Measurements from ENCODE around the gene SLC35F3. TPM values are rescaled to one million over a fixed set of nuclear protein-coding genes. Genes with fewer than 3 reads are reported as not detected.

SLC35F3 gene
- total RNA-seq, 1 experiment from 2014 or later: 22.7 TPM

DNA sequence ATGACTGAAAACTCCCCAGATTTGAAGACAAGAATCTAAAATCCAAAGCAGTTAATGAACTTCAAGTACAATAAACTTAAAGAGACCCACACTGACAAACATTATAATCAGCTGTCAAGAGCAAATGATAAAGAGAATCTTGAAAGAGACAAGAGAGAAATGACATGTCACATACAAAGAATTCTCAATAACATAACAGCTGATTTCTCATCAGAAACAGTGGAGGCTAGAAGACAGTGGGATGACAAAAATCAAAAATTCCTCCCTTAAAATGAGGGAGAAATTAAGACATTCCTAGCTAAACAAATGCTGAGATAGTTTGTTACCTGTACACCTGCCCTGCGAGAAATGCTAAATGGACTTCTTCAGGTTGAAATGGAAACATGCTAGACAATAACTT lies 432.8 kb downstream of the SLC35F3 start:
- no peaks in the 10 kb centered on the region for H3K27me3 ChIP-seq (replicated peaks; ENCODE audit: insufficient read depth, low read depth, low read length, poor library complexity)
- H3K27ac ChIP-seq (ENCODE audit: low read depth, low read length, poor library complexity, severe bottlenecking): no peak overlapping the region
- no peaks in the 10 kb centered on the region for H3K4me1 ChIP-seq (ENCODE audit: insufficient read depth, low read length, poor library complexity, severe bottlenecking)
- ChIA-PET POLR2A (ENCODE audit: low non-redundant PET) (no interaction called here), CTCF (no interaction called here)
- H3K9me3 ChIP-seq (ENCODE audit: low read depth, low read length, poor library complexity, severe bottlenecking): peaks cover 44% of the 10 kb centered on the region
- TF ChIP-seq, protein P1, sequence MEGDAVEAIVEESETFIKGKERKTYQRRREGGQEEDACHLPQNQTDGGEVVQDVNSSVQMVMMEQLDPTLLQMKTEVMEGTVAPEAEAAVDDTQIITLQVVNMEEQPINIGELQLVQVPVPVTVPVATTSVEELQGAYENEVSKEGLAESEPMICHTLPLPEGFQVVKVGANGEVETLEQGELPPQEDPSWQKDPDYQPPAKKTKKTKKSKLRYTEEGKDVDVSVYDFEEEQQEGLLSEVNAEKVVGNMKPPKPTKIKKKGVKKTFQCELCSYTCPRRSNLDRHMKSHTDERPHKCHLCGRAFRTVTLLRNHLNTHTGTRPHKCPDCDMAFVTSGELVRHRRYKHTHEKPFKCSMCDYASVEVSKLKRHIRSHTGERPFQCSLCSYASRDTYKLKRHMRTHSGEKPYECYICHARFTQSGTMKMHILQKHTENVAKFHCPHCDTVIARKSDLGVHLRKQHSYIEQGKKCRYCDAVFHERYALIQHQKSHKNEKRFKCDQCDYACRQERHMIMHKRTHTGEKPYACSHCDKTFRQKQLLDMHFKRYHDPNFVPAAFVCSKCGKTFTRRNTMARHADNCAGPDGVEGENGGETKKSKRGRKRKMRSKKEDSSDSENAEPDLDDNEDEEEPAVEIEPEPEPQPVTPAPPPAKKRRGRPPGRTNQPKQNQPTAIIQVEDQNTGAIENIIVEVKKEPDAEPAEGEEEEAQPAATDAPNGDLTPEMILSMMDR (conservative IDR thresholded peaks at IDR 0.05; ENCODE audit: low read depth, low read length): no peak
- H3K4me3 ChIP-seq (ENCODE audit: low read depth, low read length, poor library complexity, severe bottlenecking): no peak overlapping the region
- BruUV-seq (replicated peaks): no TSS peak
- no peaks in the 10 kb centered on the region for H3K36me3 ChIP-seq (ENCODE audit: insufficient read depth, low read length, poor library complexity, severe bottlenecking)
- intact Hi-C loops (cut with micrococcal nuclease; ENCODE audit: unreplicated experiment): no loop called here
- DNase-seq (ENCODE audit: low spot score): no peak

GRCh38 chr1:234340528-234340927 lies 436.1 kb downstream of the SLC35F3 start:
- POLR2A ChIA-PET (ENCODE audit: low non-redundant PET): no interaction called here
- BruUV-seq (replicated peaks): no TSS peak
- H3K36me3 ChIP-seq (ENCODE audit: insufficient read depth, low read length, poor library complexity, severe bottlenecking): no peaks in the 10 kb centered on the region
- no peak for DNase-seq (ENCODE audit: low spot score)
- no peaks in the 10 kb centered on the region for H3K4me1 ChIP-seq (ENCODE audit: insufficient read depth, low read length, poor library complexity, severe bottlenecking)
- no peak overlapping the region for H3K4me3 ChIP-seq (ENCODE audit: low read depth, low read length, poor library complexity, severe bottlenecking)
- H3K27ac ChIP-seq (ENCODE audit: low read depth, low read length, poor library complexity, severe bottlenecking): no peak overlapping the region
- intact Hi-C loops (cut with micrococcal nuclease; ENCODE audit: unreplicated experiment): no loop called here
- peaks cover 41% of the 10 kb centered on the region for H3K9me3 ChIP-seq (ENCODE audit: low read depth, low read length, poor library complexity, severe bottlenecking)
- H3K27me3 ChIP-seq (replicated peaks; ENCODE audit: insufficient read depth, low read depth, low read length, poor library complexity): no peaks in the 10 kb centered on the region
- TF ChIP-seq, protein P1 (conservative IDR thresholded peaks at IDR 0.05; ENCODE audit: low read depth, low read length): no peak
- no peak for TF ChIP-seq EZH2 (IDR thresholded peaks at IDR 0.05; ENCODE audit: borderline replicate concordance, low read depth, low read length, poor library complexity, severe bottlenecking)
- CTCF ChIA-PET: no interaction called here

GRCh38 chr1:234342774-234343173 lies 438.3 kb downstream of the SLC35F3 start:
- no peak overlapping the region for H3K27ac ChIP-seq (ENCODE audit: low read depth, low read length, poor library complexity, severe bottlenecking)
- BruUV-seq (replicated peaks): no TSS peak
- no peaks in the 10 kb centered on the region for H3K4me1 ChIP-seq (ENCODE audit: insufficient read depth, low read length, poor library complexity, severe bottlenecking)
- no peak for DNase-seq (ENCODE audit: low spot score)
- ChIA-PET POLR2A (ENCODE audit: low non-redundant PET) (no interaction called here), CTCF (no interaction called here)
- TF ChIP-seq, protein P1 (conservative IDR thresholded peaks at IDR 0.05; ENCODE audit: low read depth, low read length): no peak
- no peak for TF ChIP-seq EZH2 (IDR thresholded peaks at IDR 0.05; ENCODE audit: borderline replicate concordance, low read depth, low read length, poor library complexity, severe bottlenecking)
- no peak overlapping the region for H3K4me3 ChIP-seq (ENCODE audit: low read depth, low read length, poor library complexity, severe bottlenecking)
- H3K9me3 ChIP-seq (ENCODE audit: low read depth, low read length, poor library complexity, severe bottlenecking): peaks cover 22% of the 10 kb centered on the region
- no peaks in the 10 kb centered on the region for H3K36me3 ChIP-seq (ENCODE audit: insufficient read depth, low read length, poor library complexity, severe bottlenecking)
- intact Hi-C loops (cut with micrococcal nuclease; ENCODE audit: unreplicated experiment): no loop called here
- H3K27me3 ChIP-seq (replicated peaks; ENCODE audit: insufficient read depth, low read depth, low read length, poor library complexity): no peaks in the 10 kb centered on the region
